Epidermal melanocyte (primary cell): ENCODE data around the gene PSME1.

Experiments
- DNase-seq: peaks from one replicate; pipeline ENCODE4 v3.0.0; 2011; ENCODE audit warnings: low spot score; ENCODE audit not compliant: insufficient read length

PSME1 gene

GRCh38 chr14:24129410-24129998, 6.5 kb upstream of the PSME1 start:
- no peak for DNase-seq

GRCh38 chr14:24130380-24130716, 5.6 kb upstream of the PSME1 start, which contains the start of gene FITM1:
Gene FITM1, plus strand, starts transcription at chr14:24130659. Its CDS starts 905 bp downstream, at chr14:24131564.
- no peak for DNase-seq

- no peak for DNase-seq
Observed at GRCh38 chr14:24130717-24131548, 5.1 kb upstream of the PSME1 start.

GRCh38 chr14:24131549-24131966, 4.4 kb upstream of the PSME1 start:
- DNase-seq = no peak

GRCh38 chr14:24132061-24132685, 3.8 kb upstream of the PSME1 start:
- no peak for DNase-seq

- no peak for DNase-seq
Observed at GRCh38 chr14:24132976-24133375, 3.0 kb upstream of the PSME1 start.

GRCh38 chr14:24133735-24134134, 2.3 kb upstream of the PSME1 start:
- no peak for DNase-seq

GRCh38 chr14:24135584-24135833, 485 bp upstream of the PSME1 start:
- no peak for DNase-seq

GRCh38 chr14:24136684-24137528, 912 bp downstream of the PSME1 start:
- no peak for DNase-seq

GRCh38 chr14:24137529-24138395, 1.8 kb downstream of the PSME1 start:
- no peak for DNase-seq

GRCh38 chr14:24138396-24139271, 2.6 kb downstream of the PSME1 start:
- no peak for DNase-seq

GRCh38 chr14:24139272-24139934, 3.4 kb downstream of the PSME1 start:
- DNase-seq = no peak

- DNase-seq = peak; percentile 99
Observed at GRCh38 chr14:24141097-24141880, 5.3 kb downstream of the PSME1 start, which contains the start of gene EMC9. Gene EMC9, minus strand, starts transcription at chr14:24141591. Its CDS starts 287 bp downstream, at chr14:24141304.

GRCh38 chr14:24143511-24143910, 7.5 kb downstream of the PSME1 start:
- no peak for DNase-seq

GRCh38 chr14:24144451-24144850, 8.5 kb downstream of the PSME1 start:
- no peak for DNase-seq

- DNase-seq = no peak
Observed at GRCh38 chr14:24145219-24145618, 9.2 kb downstream of the PSME1 start.

- DNase-seq = no peak
Observed at GRCh38 chr14:24145690-24146452, 9.9 kb downstream of the PSME1 start.
